ENCODE data around the gene HLA-DRB5.
"Not testable (repeated sequence)": the region's sequence is repeated elsewhere in the genome, so short reads cannot be mapped to it uniquely, and the experiment has no call there.

Gene HLA-DRB5

DNA sequence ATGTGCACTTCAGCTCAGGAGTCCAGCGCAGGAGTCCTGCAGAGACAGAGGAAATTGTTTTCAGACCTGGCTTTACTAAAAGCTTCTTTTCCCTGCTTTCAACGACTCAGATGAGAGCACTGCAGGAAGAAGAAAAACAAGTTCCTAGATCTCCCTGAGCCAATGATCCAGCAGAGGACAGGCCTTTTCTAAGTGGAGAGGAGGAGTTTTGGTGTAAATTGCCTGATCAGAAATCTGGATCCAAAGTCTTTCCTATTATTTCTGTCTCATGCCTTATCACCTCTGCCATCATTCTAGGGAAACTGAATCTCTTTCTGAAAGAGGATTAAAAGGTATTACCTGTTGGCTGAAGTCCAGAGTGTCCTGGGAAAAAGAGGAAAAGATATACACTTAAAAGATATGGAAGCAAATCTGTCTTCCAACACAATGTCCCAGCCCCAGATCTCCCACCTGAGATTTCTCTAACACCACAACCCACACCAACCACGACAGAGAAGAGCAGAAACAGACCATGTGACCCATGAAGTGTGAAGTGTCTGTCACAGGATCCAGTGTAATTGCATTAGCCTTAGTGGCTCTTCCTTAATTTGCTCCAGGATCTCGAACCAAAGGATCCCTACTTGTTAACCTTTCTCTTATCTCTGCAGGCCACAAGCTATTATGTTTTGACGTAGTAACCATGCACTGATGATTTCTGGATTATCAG, 23.1 kb upstream of the HLA-DRB5 start:
- no peak overlapping the region for H4K91ac ChIP-seq (ENCODE audit: low read depth, low read length, poor library complexity)
- no peak overlapping the region for H2BK12ac ChIP-seq (ENCODE audit: low read length)
- no peak overlapping the region for H2AFZ ChIP-seq (ENCODE audit: low read length)
- no peaks in the 10 kb centered on the region for H3K9me3 ChIP-seq (replicated peaks in 1 of 2; ENCODE audit: control insufficient read depth in 2 of 2, insufficient read depth in 1 of 2, low read depth in 1 of 2, low read length in 2 of 2)
- no peaks in the 10 kb centered on the region for H3K79me1 ChIP-seq (ENCODE audit: low read depth, low read length)
- no peak overlapping the region for H3K14ac ChIP-seq (ENCODE audit: low read length)
- WGBS, 2 donors (ENCODE audit: extremely low coverage in 2 of 2, insufficient read length in 2 of 2, insufficient replicate concordance in 1 of 2) = no CpG with 5 or more reads among the region's 5 CpGs
- no peak overlapping the region for H4K8ac ChIP-seq (ENCODE audit: low read depth, low read length)
- no peaks in the 10 kb centered on the region for H3K4me1 ChIP-seq (ENCODE audit: control insufficient read depth in 2 of 2, insufficient read depth in 1 of 2, low read depth in 1 of 2, low read length in 2 of 2)
- H3K36me3 ChIP-seq (replicated peaks in 1 of 2; ENCODE audit: control insufficient read depth in 2 of 2, insufficient read depth in 2 of 2, low read length in 2 of 2) = no peaks in the 10 kb centered on the region
- no peak overlapping the region for H2BK5ac ChIP-seq (ENCODE audit: low read length)
- no peak for DNase-seq (ENCODE audit: low spot score)
- H2BK120ac ChIP-seq (ENCODE audit: low read depth, low read length) = no peak overlapping the region
- no peak overlapping the region for H3K4me3 ChIP-seq (ENCODE audit: low read length in 2 of 2)
- H3K4ac ChIP-seq (ENCODE audit: low read length) = no peak overlapping the region
- H3K9ac ChIP-seq (ENCODE audit: low read depth, low read length, poor library complexity) = no peak overlapping the region
- no peaks in the 10 kb centered on the region for H3K27me3 ChIP-seq (ENCODE audit: control insufficient read depth in 3 of 3, insufficient read depth in 3 of 3, low read depth in 1 of 3, low read length in 3 of 3)
- H3K27ac ChIP-seq (replicated peaks; ENCODE audit: low read length) = no peak overlapping the region
- no peak overlapping the region for H2BK15ac ChIP-seq (ENCODE audit: low read length)
- H3K23ac ChIP-seq (ENCODE audit: low read depth, low read length, poor library complexity) = no peak overlapping the region
- H3K18ac ChIP-seq (ENCODE audit: low read length) = no peak overlapping the region
- H3K4me2 ChIP-seq (ENCODE audit: insufficient read depth, low read length, poor library complexity, severe bottlenecking) = no peak overlapping the region
- no peak overlapping the region for H2AK5ac ChIP-seq (ENCODE audit: low read depth, low read length)

DNA sequence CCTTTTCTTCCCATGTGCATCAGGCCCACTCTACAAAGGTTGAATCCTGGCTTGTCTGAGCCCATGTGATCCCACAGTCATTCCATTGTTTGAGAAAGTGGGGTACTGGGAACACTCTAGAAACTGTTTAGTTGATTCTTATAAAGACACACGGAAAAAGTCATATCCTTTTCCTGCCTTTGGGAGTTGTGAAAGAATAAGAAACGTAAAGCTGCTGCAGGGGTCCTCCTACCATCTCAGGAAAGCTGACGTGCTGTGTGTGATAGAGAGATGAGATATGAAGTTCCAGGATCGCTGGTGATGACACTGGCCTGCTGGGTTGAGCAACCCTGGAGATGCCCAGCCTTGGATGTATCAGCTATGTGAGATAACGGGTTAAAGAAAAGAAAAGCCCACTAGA, 21.3 kb upstream of the HLA-DRB5 start:
- Histone ChIP-seq H3K9ac (ENCODE audit: low read depth, low read length, poor library complexity) (no peak overlapping the region), H3K36me3 (replicated peaks in 1 of 2; ENCODE audit: control insufficient read depth in 2 of 2, insufficient read depth in 2 of 2, low read length in 2 of 2) (no peaks in the 10 kb centered on the region), H2BK5ac (ENCODE audit: low read length) (no peak overlapping the region), H3K4ac (ENCODE audit: low read length) (no peak overlapping the region), H4K8ac (ENCODE audit: low read depth, low read length) (no peak overlapping the region), H3K9me3 (replicated peaks in 1 of 2; ENCODE audit: control insufficient read depth in 2 of 2, insufficient read depth in 1 of 2, low read depth in 1 of 2, low read length in 2 of 2) (no peaks in the 10 kb centered on the region), H2BK120ac (ENCODE audit: low read depth, low read length) (no peak overlapping the region), H4K91ac (ENCODE audit: low read depth, low read length, poor library complexity) (no peak overlapping the region), H2AK5ac (ENCODE audit: low read depth, low read length) (no peak overlapping the region), H3K79me1 (ENCODE audit: low read depth, low read length) (no peaks in the 10 kb centered on the region), H3K27ac (replicated peaks; ENCODE audit: low read length) (no peak overlapping the region), H3K14ac (ENCODE audit: low read length) (no peak overlapping the region), H3K4me2 (ENCODE audit: insufficient read depth, low read length, poor library complexity, severe bottlenecking) (no peak overlapping the region), H3K23ac (ENCODE audit: low read depth, low read length, poor library complexity) (no peak overlapping the region), H3K18ac (ENCODE audit: low read length) (no peak overlapping the region), H2AFZ (ENCODE audit: low read length) (no peak overlapping the region), H3K27me3 (ENCODE audit: control insufficient read depth in 3 of 3, insufficient read depth in 3 of 3, low read depth in 1 of 3, low read length in 3 of 3) (no peaks in the 10 kb centered on the region), H3K4me1 (ENCODE audit: control insufficient read depth in 2 of 2, insufficient read depth in 1 of 2, low read depth in 1 of 2, low read length in 2 of 2) (no peaks in the 10 kb centered on the region), H3K4me3 (ENCODE audit: low read length in 2 of 2) (no peak overlapping the region), H2BK15ac (ENCODE audit: low read length) (no peak overlapping the region), H2BK12ac (ENCODE audit: low read length) (no peak overlapping the region)
- no CpG with 5 or more reads among the region's 5 CpGs for WGBS, 2 donors (ENCODE audit: extremely low coverage in 2 of 2, insufficient read length in 2 of 2, insufficient replicate concordance in 1 of 2)
- no peak for DNase-seq (ENCODE audit: low spot score)

DNA sequence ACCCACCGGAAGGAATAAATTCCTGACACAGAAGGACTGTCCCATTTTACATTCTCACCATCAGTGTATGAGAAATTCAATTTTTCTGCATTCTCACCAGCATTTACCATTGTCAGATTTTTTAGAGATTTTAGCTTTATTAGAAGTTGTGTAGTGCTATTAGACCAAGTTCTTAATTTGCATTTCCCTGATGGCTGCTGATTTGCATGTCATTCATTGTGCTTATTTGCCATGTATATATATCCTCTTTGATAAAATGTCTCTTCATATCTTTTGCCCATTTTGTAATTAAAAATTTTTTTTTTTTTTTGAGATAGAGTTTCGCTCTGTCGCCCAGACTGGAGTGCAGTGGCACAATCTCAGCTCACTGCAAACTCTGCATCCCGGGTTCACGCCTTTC, 9.8 kb upstream of the HLA-DRB5 start:
- no peak for DNase-seq (ENCODE audit: low spot score)
- no peak overlapping the region for H4K91ac ChIP-seq (ENCODE audit: low read depth, low read length, poor library complexity)
- H3K27me3 ChIP-seq (ENCODE audit: control insufficient read depth in 3 of 3, insufficient read depth in 3 of 3, low read depth in 1 of 3, low read length in 3 of 3) = peaks cover 0 to 3% (median 0%) of the 10 kb centered on the region in 3 experiments
- H2AFZ ChIP-seq (ENCODE audit: low read length) = no peak overlapping the region
- H3K18ac ChIP-seq (ENCODE audit: low read length) = no peak overlapping the region
- no peaks in the 10 kb centered on the region for H3K36me3 ChIP-seq (replicated peaks in 1 of 2; ENCODE audit: control insufficient read depth in 2 of 2, insufficient read depth in 2 of 2, low read length in 2 of 2)
- H3K4me3 ChIP-seq (ENCODE audit: low read length in 2 of 2) = no peak overlapping the region
- H3K14ac ChIP-seq (ENCODE audit: low read length) = no peak overlapping the region
- H3K27ac ChIP-seq (replicated peaks; ENCODE audit: low read length) = no peak overlapping the region
- no peaks in the 10 kb centered on the region for H3K79me1 ChIP-seq (ENCODE audit: low read depth, low read length)
- H2AK5ac ChIP-seq (ENCODE audit: low read depth, low read length) = no peak overlapping the region
- no peaks in the 10 kb centered on the region for H3K4me1 ChIP-seq (ENCODE audit: control insufficient read depth in 2 of 2, insufficient read depth in 1 of 2, low read depth in 1 of 2, low read length in 2 of 2)
- no peak overlapping the region for H2BK5ac ChIP-seq (ENCODE audit: low read length)
- H3K4ac ChIP-seq (ENCODE audit: low read length) = no peak overlapping the region
- H3K23ac ChIP-seq (ENCODE audit: low read depth, low read length, poor library complexity) = no peak overlapping the region
- no peak overlapping the region for H2BK120ac ChIP-seq (ENCODE audit: low read depth, low read length)
- no CpG with 5 or more reads among the region's 5 CpGs for WGBS, 2 donors (ENCODE audit: extremely low coverage in 2 of 2, insufficient read length in 2 of 2, insufficient replicate concordance in 1 of 2)
- no peaks in the 10 kb centered on the region for H3K9me3 ChIP-seq (replicated peaks in 1 of 2; ENCODE audit: control insufficient read depth in 2 of 2, insufficient read depth in 1 of 2, low read depth in 1 of 2, low read length in 2 of 2)
- no peak overlapping the region for H2BK12ac ChIP-seq (ENCODE audit: low read length)
- H3K9ac ChIP-seq (ENCODE audit: low read depth, low read length, poor library complexity) = no peak overlapping the region
- H3K4me2 ChIP-seq (ENCODE audit: insufficient read depth, low read length, poor library complexity, severe bottlenecking) = no peak overlapping the region
- no peak overlapping the region for H4K8ac ChIP-seq (ENCODE audit: low read depth, low read length)
- H2BK15ac ChIP-seq (ENCODE audit: low read length) = no peak overlapping the region

DNA sequence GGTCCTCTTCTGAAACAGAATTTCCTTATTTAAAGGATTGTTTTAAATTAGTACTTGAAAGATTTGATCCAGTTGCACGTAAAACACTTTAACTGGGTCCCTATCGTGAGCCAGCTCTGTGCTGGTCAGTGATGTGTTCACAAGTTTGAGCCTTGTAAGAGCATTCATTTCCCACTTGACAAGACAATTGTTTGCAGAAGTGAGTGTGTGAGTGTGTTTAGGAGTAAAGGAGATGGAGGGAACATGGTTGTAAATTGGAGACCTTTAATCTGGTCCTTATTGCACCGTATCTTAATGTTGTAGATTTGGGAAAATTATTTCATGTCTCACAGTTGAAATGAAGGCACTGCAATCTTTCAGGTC, 325 bp upstream of the HLA-DRB5 start:
- H3K79me1 ChIP-seq (ENCODE audit: low read depth, low read length); H3K18ac ChIP-seq (ENCODE audit: low read length); H3K23ac ChIP-seq (ENCODE audit: low read depth, low read length, poor library complexity); H2AFZ ChIP-seq (ENCODE audit: low read length); H2BK12ac ChIP-seq (ENCODE audit: low read length); H3K4me3 ChIP-seq (ENCODE audit: low read length in 2 of 2); H4K91ac ChIP-seq (ENCODE audit: low read depth, low read length, poor library complexity); H3K9me3 ChIP-seq (replicated peaks in 1 of 2; ENCODE audit: control insufficient read depth in 2 of 2, insufficient read depth in 1 of 2, low read depth in 1 of 2, low read length in 2 of 2); H2BK120ac ChIP-seq (ENCODE audit: low read depth, low read length); DNase-seq (ENCODE audit: low spot score); H3K9ac ChIP-seq (ENCODE audit: low read depth, low read length, poor library complexity); H2BK5ac ChIP-seq (ENCODE audit: low read length); H3K14ac ChIP-seq (ENCODE audit: low read length); H3K4ac ChIP-seq (ENCODE audit: low read length); H2BK15ac ChIP-seq (ENCODE audit: low read length); H3K27me3 ChIP-seq (ENCODE audit: control insufficient read depth in 3 of 3, insufficient read depth in 3 of 3, low read depth in 1 of 3, low read length in 3 of 3); H2AK5ac ChIP-seq (ENCODE audit: low read depth, low read length); H3K4me2 ChIP-seq (ENCODE audit: insufficient read depth, low read length, poor library complexity, severe bottlenecking); H3K36me3 ChIP-seq (replicated peaks in 1 of 2; ENCODE audit: control insufficient read depth in 2 of 2, insufficient read depth in 2 of 2, low read length in 2 of 2); H3K27ac ChIP-seq (replicated peaks; ENCODE audit: low read length); H3K4me1 ChIP-seq (ENCODE audit: control insufficient read depth in 2 of 2, insufficient read depth in 1 of 2, low read depth in 1 of 2, low read length in 2 of 2); H4K8ac ChIP-seq (ENCODE audit: low read depth, low read length): not testable (repeated sequence)
- no CpG with 5 or more reads among the region's 3 CpGs for WGBS, 2 donors (ENCODE audit: extremely low coverage in 2 of 2, insufficient read length in 2 of 2, insufficient replicate concordance in 1 of 2)

Data from neuronal stem cell (in vitro differentiated cells).